ENCODE measurements around the gene MAJIN. TPM values are rescaled to one million over a fixed set of nuclear protein-coding genes. Genes with fewer than 3 reads are reported as not detected.

The MAJIN gene
- total RNA-seq, 1 donor, result not detected

DNA sequence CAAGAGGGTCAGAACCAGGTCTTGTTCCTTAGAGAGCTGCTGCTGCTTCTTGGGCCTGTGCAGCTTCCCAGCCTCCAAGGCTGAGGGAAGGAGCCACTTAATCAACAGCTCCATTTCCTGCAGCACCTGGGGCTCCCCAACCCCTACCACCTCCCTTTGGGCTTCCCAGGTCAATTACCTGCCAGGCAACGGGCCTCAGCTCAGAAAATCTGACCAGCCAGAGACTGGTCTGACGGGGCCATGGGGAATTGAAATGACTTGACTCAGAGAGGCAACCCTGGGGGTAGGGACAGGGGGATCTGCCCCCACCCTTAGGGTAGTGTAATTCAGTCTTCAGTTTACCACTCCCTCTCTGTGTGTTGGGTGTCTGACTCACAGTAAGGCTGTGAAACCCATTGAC lies 4.7 kb upstream of the MAJIN start:
- peaks cover 4% of the 10 kb centered on the region for H3K4me1 ChIP-seq (ENCODE audit: insufficient read depth, low read length)
- H4K20me1 ChIP-seq (ENCODE audit: insufficient read depth, low read length), result no peaks in the 10 kb centered on the region
- H3K27ac ChIP-seq (ENCODE audit: low read depth, low read length), result no peak overlapping the region
- H3K4me3 ChIP-seq (ENCODE audit: insufficient read depth, low read length), result no peak overlapping the region
- no peaks in the 10 kb centered on the region for H3K9me3 ChIP-seq (ENCODE audit: low read depth, low read length)
- H3K79me2 ChIP-seq (ENCODE audit: insufficient read depth, low read length), result no peaks in the 10 kb centered on the region
- no peak overlapping the region for H2AFZ ChIP-seq (ENCODE audit: low read length)
- TF ChIP-seq, protein P1, sequence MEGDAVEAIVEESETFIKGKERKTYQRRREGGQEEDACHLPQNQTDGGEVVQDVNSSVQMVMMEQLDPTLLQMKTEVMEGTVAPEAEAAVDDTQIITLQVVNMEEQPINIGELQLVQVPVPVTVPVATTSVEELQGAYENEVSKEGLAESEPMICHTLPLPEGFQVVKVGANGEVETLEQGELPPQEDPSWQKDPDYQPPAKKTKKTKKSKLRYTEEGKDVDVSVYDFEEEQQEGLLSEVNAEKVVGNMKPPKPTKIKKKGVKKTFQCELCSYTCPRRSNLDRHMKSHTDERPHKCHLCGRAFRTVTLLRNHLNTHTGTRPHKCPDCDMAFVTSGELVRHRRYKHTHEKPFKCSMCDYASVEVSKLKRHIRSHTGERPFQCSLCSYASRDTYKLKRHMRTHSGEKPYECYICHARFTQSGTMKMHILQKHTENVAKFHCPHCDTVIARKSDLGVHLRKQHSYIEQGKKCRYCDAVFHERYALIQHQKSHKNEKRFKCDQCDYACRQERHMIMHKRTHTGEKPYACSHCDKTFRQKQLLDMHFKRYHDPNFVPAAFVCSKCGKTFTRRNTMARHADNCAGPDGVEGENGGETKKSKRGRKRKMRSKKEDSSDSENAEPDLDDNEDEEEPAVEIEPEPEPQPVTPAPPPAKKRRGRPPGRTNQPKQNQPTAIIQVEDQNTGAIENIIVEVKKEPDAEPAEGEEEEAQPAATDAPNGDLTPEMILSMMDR (IDR thresholded peaks at IDR 0.05; ENCODE audit: extremely low read depth, low read depth, low read length), result no peak
- no peak for DNase-seq (ENCODE audit: insufficient read length, low spot score, missing footprints)
- peaks cover 2% of the 10 kb centered on the region for H3K27me3 ChIP-seq (ENCODE audit: insufficient read depth, low read length)
- no peaks in the 10 kb centered on the region for H3K36me3 ChIP-seq (ENCODE audit: insufficient read depth, low read length)
- H3K4me2 ChIP-seq (ENCODE audit: insufficient read depth, low read length), result no peak overlapping the region

GRCh38 chr11:64974124-64974523 lies 2.2 kb upstream of the MAJIN start:
- no peak overlapping the region for H3K4me3 ChIP-seq (ENCODE audit: insufficient read depth, low read length)
- no peaks in the 10 kb centered on the region for H3K79me2 ChIP-seq (ENCODE audit: insufficient read depth, low read length)
- peaks cover 4% of the 10 kb centered on the region for H3K4me1 ChIP-seq (ENCODE audit: insufficient read depth, low read length)
- no peaks in the 10 kb centered on the region for H3K36me3 ChIP-seq (ENCODE audit: insufficient read depth, low read length)
- no peak overlapping the region for H3K27ac ChIP-seq (ENCODE audit: low read depth, low read length)
- H3K27me3 ChIP-seq (ENCODE audit: insufficient read depth, low read length), result no peaks in the 10 kb centered on the region
- H3K4me2 ChIP-seq (ENCODE audit: insufficient read depth, low read length), result no peak overlapping the region
- no peaks in the 10 kb centered on the region for H3K9me3 ChIP-seq (ENCODE audit: low read depth, low read length)
- H4K20me1 ChIP-seq (ENCODE audit: insufficient read depth, low read length), result no peaks in the 10 kb centered on the region
- H2AFZ ChIP-seq (ENCODE audit: low read length), result no peak overlapping the region
- no peak for DNase-seq (ENCODE audit: insufficient read length, low spot score, missing footprints)
- TF ChIP-seq, protein P1 (IDR thresholded peaks at IDR 0.05; ENCODE audit: extremely low read depth, low read depth, low read length), result no peak

- H3K36me3 ChIP-seq (ENCODE audit: insufficient read depth, low read length), result no peaks in the 10 kb centered on the region
- H3K27me3 ChIP-seq (ENCODE audit: insufficient read depth, low read length), result no peaks in the 10 kb centered on the region
- H3K9me3 ChIP-seq (ENCODE audit: low read depth, low read length), result no peaks in the 10 kb centered on the region
- no peaks in the 10 kb centered on the region for H4K20me1 ChIP-seq (ENCODE audit: insufficient read depth, low read length)
- H3K4me2 ChIP-seq (ENCODE audit: insufficient read depth, low read length), result no peak overlapping the region
- TF ChIP-seq, protein P1 (IDR thresholded peaks at IDR 0.05; ENCODE audit: extremely low read depth, low read depth, low read length), result no peak
- H3K27ac ChIP-seq (ENCODE audit: low read depth, low read length), result no peak overlapping the region
- H3K4me3 ChIP-seq (ENCODE audit: insufficient read depth, low read length), result no peak overlapping the region
- peaks cover 4% of the 10 kb centered on the region for H3K4me1 ChIP-seq (ENCODE audit: insufficient read depth, low read length)
- DNase-seq (ENCODE audit: insufficient read length, low spot score, missing footprints), result no peak
- H2AFZ ChIP-seq (ENCODE audit: low read length), result no peak overlapping the region
- H3K79me2 ChIP-seq (ENCODE audit: insufficient read depth, low read length), result no peaks in the 10 kb centered on the region
Observed at GRCh38 chr11:64970731-64971151, 1.2 kb downstream of the MAJIN start.

GRCh38 chr11:64969209-64969608 lies 2.7 kb downstream of the MAJIN start:
- H3K79me2 ChIP-seq (ENCODE audit: insufficient read depth, low read length), result no peaks in the 10 kb centered on the region
- H3K9me3 ChIP-seq (ENCODE audit: low read depth, low read length), result no peaks in the 10 kb centered on the region
- DNase-seq (ENCODE audit: insufficient read length, low spot score, missing footprints), result peak; percentile 78
- H3K27ac ChIP-seq (ENCODE audit: low read depth, low read length), result no peak overlapping the region
- no peak overlapping the region for H2AFZ ChIP-seq (ENCODE audit: low read length)
- TF ChIP-seq, protein P1 (IDR thresholded peaks at IDR 0.05; ENCODE audit: extremely low read depth, low read depth, low read length), result no peak
- no peak overlapping the region for H3K4me3 ChIP-seq (ENCODE audit: insufficient read depth, low read length)
- no peaks in the 10 kb centered on the region for H4K20me1 ChIP-seq (ENCODE audit: insufficient read depth, low read length)
- H3K36me3 ChIP-seq (ENCODE audit: insufficient read depth, low read length), result no peaks in the 10 kb centered on the region
- H3K4me1 ChIP-seq (ENCODE audit: insufficient read depth, low read length), result peaks cover 4% of the 10 kb centered on the region
- no peaks in the 10 kb centered on the region for H3K27me3 ChIP-seq (ENCODE audit: insufficient read depth, low read length)
- H3K4me2 ChIP-seq (ENCODE audit: insufficient read depth, low read length), result no peak overlapping the region

Measured in osteoblast (primary cell).